ENCODE measurements around the gene TSPAN18.

Gene TSPAN18

GRCh38 chr11:44876194-44876723 is 149.5 kb downstream of the TSPAN18 start:
- DNase-seq = no peak

GRCh38 chr11:44876906-44877305 is 150.1 kb downstream of the TSPAN18 start:
- DNase-seq = no peak

GRCh38 chr11:44877571-44878497 is 151.1 kb downstream of the TSPAN18 start:
- peak; percentile 68 for DNase-seq

- no peak for DNase-seq
Observed at GRCh38 chr11:44878711-44879110, 151.9 kb downstream of the TSPAN18 start.

- DNase-seq = no peak
Observed at GRCh38 chr11:44879432-44879831, 152.7 kb downstream of the TSPAN18 start.

GRCh38 chr11:44880511-44880910 is 153.7 kb downstream of the TSPAN18 start:
- DNase-seq = no peak

GRCh38 chr11:44880953-44881352 is 154.2 kb downstream of the TSPAN18 start:
- DNase-seq = no peak

- DNase-seq = no peak
Observed at GRCh38 chr11:44883277-44883676, 156.5 kb downstream of the TSPAN18 start.

GRCh38 chr11:44884056-44884455 is 157.3 kb downstream of the TSPAN18 start:
- no peak for DNase-seq

- no peak for DNase-seq
Observed at GRCh38 chr11:44885065-44885810, 158.5 kb downstream of the TSPAN18 start.

- no peak for DNase-seq
Observed at GRCh38 chr11:44885919-44886789, 159.4 kb downstream of the TSPAN18 start.

- no peak for DNase-seq
Observed at GRCh38 chr11:44886790-44887140, 160.0 kb downstream of the TSPAN18 start.

- no peak for DNase-seq
Observed at GRCh38 chr11:44887636-44888035, 160.9 kb downstream of the TSPAN18 start.

- no peak for DNase-seq
Observed at GRCh38 chr11:44889266-44889665, 162.5 kb downstream of the TSPAN18 start.

GRCh38 chr11:44892843-44893242 is 166.1 kb downstream of the TSPAN18 start:
- no peak for DNase-seq

- no peak for DNase-seq
Observed at GRCh38 chr11:44893308-44893822, 166.6 kb downstream of the TSPAN18 start.

- peak; percentile 38 for DNase-seq
Observed at GRCh38 chr11:44893846-44894617, 167.3 kb downstream of the TSPAN18 start.

- no peak for DNase-seq
Observed at GRCh38 chr11:44899959-44900358, 173.2 kb downstream of the TSPAN18 start.

- no peak for DNase-seq
Observed at GRCh38 chr11:44901120-44901633, 174.4 kb downstream of the TSPAN18 start.

GRCh38 chr11:44901786-44902185 is 175.0 kb downstream of the TSPAN18 start:
- DNase-seq = no peak

GRCh38 chr11:44903035-44903434 is 176.3 kb downstream of the TSPAN18 start:
- DNase-seq = no peak

GRCh38 chr11:44903518-44903917 is 176.8 kb downstream of the TSPAN18 start:
- no peak for DNase-seq

Data from NCI-H748 treated with DMSO at 0.1 percent for 48 hours (cell line).